IMR-90 (cell line): Measurements from ENCODE around the gene TDP2. TPM values are rescaled to one million over a fixed set of nuclear protein-coding genes. Genes with fewer than 3 reads are reported as not detected.
"Not testable (repeated sequence)": the region's sequence is repeated elsewhere in the genome, so short reads cannot be mapped to it uniquely, and the experiment has no call there.

Experiments used
- ATAC-seq: fragments of 200-7000 bp; cut with Tn5 transposase; 2 replicates; pipeline ENCODE4 v1.9.1; 2020; ENCODE audit warnings: low read depth, mild to moderate bottlenecking, moderate library complexity
- BruUV-seq: library from RNA; stranded (reverse); fragments of 400-500 nt; replicated peaks from 2 replicates; lab custom pipeline; 2021; lab: Mats Ljungman, UMichigan
- CTCF ChIA-PET: fragments of 300-600 bp; formaldehyde crosslinking; extraction: SDS; loops from one replicate; lab custom pipeline; 2021; ENCODE audit warnings: antibody characterized with exemption; lab: Yijun Ruan, JAX
- POLR2A ChIA-PET: fragments of 300-600 bp; sonication (Branson Sonifier 250); formaldehyde crosslinking; loops from one replicate; lab custom pipeline; 2022; ENCODE audit warnings: antibody characterized with exemption; ENCODE audit not compliant: unreplicated experiment; lab: Charles Lee
- DNase-seq: peaks from one replicate; pipeline ENCODE4 v3.0.0; 2013
- H2AFZ ChIP-seq: replicated peaks from 2 replicates; pipeline ENCODE3; 2013; ENCODE audit warnings: low read length, mild to moderate bottlenecking; ENCODE audit not compliant: poor library complexity
- H2AK5ac ChIP-seq: 2 replicates; pipeline ENCODE4 v1.6.1; 2013; ENCODE audit warnings: low read depth, low read length, inconsistent platforms
- H2AK9ac ChIP-seq: replicated peaks from 2 replicates; pipeline ENCODE3; 2013; ENCODE audit warnings: mild to moderate bottlenecking, low read depth, low read length, moderate library complexity; ENCODE audit not compliant: poor library complexity
- H2BK120ac ChIP-seq: 2 replicates; pipeline ENCODE4 v1.6.1; 2013; ENCODE audit warnings: low read depth, low read length, inconsistent platforms
- H2BK15ac ChIP-seq: 3 replicates; pipeline ENCODE4 v1.6.1; 2013; ENCODE audit warnings: low read depth, low read length, inconsistent platforms
- H2BK20ac ChIP-seq: 2 replicates; pipeline ENCODE4 v1.6.1; 2013; ENCODE audit warnings: low read depth, mild to moderate bottlenecking, inconsistent platforms, low read length, moderate library complexity
- H2BK5ac ChIP-seq: 2 replicates; pipeline ENCODE4 v1.6.1; 2013; ENCODE audit warnings: mild to moderate bottlenecking, low read depth, low read length, inconsistent platforms; ENCODE audit not compliant: poor library complexity, severe bottlenecking
- H3K14ac ChIP-seq: replicated peaks from 2 replicates; pipeline ENCODE4 v1.6.1; 2013; ENCODE audit warnings: low read depth, low read length, inconsistent platforms
- H3K18ac ChIP-seq: 2 replicates; pipeline ENCODE4 v1.6.1; 2013; ENCODE audit warnings: low read depth, low read length, control low read depth
- H3K23ac ChIP-seq: 2 replicates; pipeline ENCODE4 v1.6.1; 2013; ENCODE audit warnings: low read depth, low read length, inconsistent platforms
- H3K27ac ChIP-seq: 2 replicates; pipeline ENCODE4 v1.5.1; 2013; ENCODE audit warnings: mild to moderate bottlenecking, control low read depth, low read length; ENCODE audit not compliant: insufficient read depth
- H3K27me3 ChIP-seq: 2 replicates; pipeline ENCODE4 v1.6.1; 2013; ENCODE audit warnings: low read length; ENCODE audit not compliant: control insufficient read depth, insufficient read depth
- H3K36me3 ChIP-seq: 2 replicates; pipeline ENCODE4 v1.6.1; 2013; ENCODE audit warnings: low read length, mixed read lengths; ENCODE audit not compliant: control insufficient read depth, insufficient read depth
- H3K4ac ChIP-seq: 2 replicates; pipeline ENCODE4 v1.6.1; 2013; ENCODE audit warnings: low read depth, low read length, inconsistent platforms
- H3K4me1 ChIP-seq: 2 replicates; pipeline ENCODE4 v1.6.1; 2013; ENCODE audit warnings: low read length, mixed read lengths; ENCODE audit not compliant: control insufficient read depth, insufficient read depth
- H3K4me2 ChIP-seq: 2 replicates; pipeline ENCODE4 v1.6.1; 2013; ENCODE audit warnings: low read depth, mild to moderate bottlenecking, control low read depth, low read length, moderate library complexity
- H3K4me3 ChIP-seq: 2 replicates; pipeline ENCODE4 v1.5.1; 2013; ENCODE audit warnings: low read depth, mild to moderate bottlenecking, control low read depth, low read length, moderate library complexity; ENCODE audit not compliant: insufficient read depth
- H3K56ac ChIP-seq: 2 replicates; pipeline ENCODE4 v1.6.1; 2013; ENCODE audit warnings: low read length, inconsistent platforms; ENCODE audit not compliant: insufficient read depth; ENCODE audit errors: extremely low read depth
- H3K79me1 ChIP-seq, 2 experiments: 2 replicates each; pipeline ENCODE4 v1.6.1; 2013; ENCODE audit warnings: low read length in 2 of 2, inconsistent platforms in 1 of 2, low read depth in 1 of 2
- H3K9ac ChIP-seq: 2 replicates; pipeline ENCODE4 v1.6.1; 2013; ENCODE audit warnings: low read depth, low read length, control low read depth
- H3K9me1 ChIP-seq: 2 replicates; pipeline ENCODE4 v1.6.1; 2013; ENCODE audit warnings: low read length, inconsistent platforms; ENCODE audit not compliant: insufficient read depth
- H3K9me3 ChIP-seq: 2 replicates; pipeline ENCODE4 v1.6.1; 2013; ENCODE audit warnings: low read length; ENCODE audit not compliant: control insufficient read depth, insufficient read depth
- H4K20me1 ChIP-seq: 2 replicates; pipeline ENCODE4 v1.6.1; 2013; ENCODE audit warnings: low read length, inconsistent platforms; ENCODE audit not compliant: insufficient read depth
- H4K5ac ChIP-seq: 2 replicates; pipeline ENCODE4 v1.6.1; 2013; ENCODE audit warnings: mild to moderate bottlenecking, low read depth, low read length, control low read depth
- H4K8ac ChIP-seq, 2 experiments: 2 replicates each; pipeline ENCODE4 v1.6.1; 2013; ENCODE audit warnings: low read depth in 2 of 2, low read length in 2 of 2, control low read depth in 1 of 2, inconsistent platforms in 1 of 2
- H4K91ac ChIP-seq: 2 replicates; pipeline ENCODE4 v1.6.1; 2013; ENCODE audit warnings: low read depth, low read length, inconsistent platforms; ENCODE audit not compliant: insufficient read depth
- CTCF ChIP-seq: conservative IDR thresholded peaks from 2 replicates; pipeline ENCODE4 v1.5.1; 2012; ENCODE audit warnings: mild to moderate bottlenecking, low read depth, low read length, improper control_type of control experiment
- WGBS, 2 experiments: methylation state at CpG; one replicate each; pipeline versions ENCODE4 v1.1.5 to v1.1.7; 2013; ENCODE audit warnings: missing lambda C conversion rate in 2 of 2; ENCODE audit not compliant: insufficient read length in 1 of 2; ENCODE audit errors: extremely low coverage in 2 of 2; 5-methylcytosine and 5-hydroxymethylcytosine counted together
- dilution Hi-C: fragments of 300-500 bp; cut with HindIII; formaldehyde crosslinking; loops from one replicate; pipeline ENCODE4 v1.14.3; 2018; ENCODE audit warnings: low sequenced_read_pairs; ENCODE audit not compliant: unreplicated experiment
- in situ Hi-C: fragments of 300-500 bp; cut with MboI; formaldehyde crosslinking; loops from 3 replicates; pipeline ENCODE4 v1.14.3; 2019; ENCODE audit warnings: low sequenced_read_pairs, inconsistent platforms, mixed read lengths
- intact Hi-C: fragments of 100-400 bp; cut with micrococcal nuclease; formaldehyde crosslinking; loops from 2 replicates; pipeline ENCODE4 v1.10.0; 2022
- polyA plus RNA-seq, 3 experiments: library from polyadenylated mRNA; depleted of rRNA; stranded (reverse); fragments of >200 nt; gene quantifications; 2 replicates each; pipeline ENCODE4 v1.2.3, GENCODE V29; 2012; ENCODE audit warnings: low replicate concordance in 1 of 3
- total RNA-seq: library from RNA; depleted of rRNA; stranded (reverse); fragments of >200 nt; gene quantifications from 2 replicates; pipeline ENCODE4 v1.2.3, GENCODE V29; 2012

TDP2 gene
- total and polyA plus RNA-seq, 2 of the 4 experiments (the other 2 are of a cell fraction), result 13.6 to 22.8 TPM

DNA sequence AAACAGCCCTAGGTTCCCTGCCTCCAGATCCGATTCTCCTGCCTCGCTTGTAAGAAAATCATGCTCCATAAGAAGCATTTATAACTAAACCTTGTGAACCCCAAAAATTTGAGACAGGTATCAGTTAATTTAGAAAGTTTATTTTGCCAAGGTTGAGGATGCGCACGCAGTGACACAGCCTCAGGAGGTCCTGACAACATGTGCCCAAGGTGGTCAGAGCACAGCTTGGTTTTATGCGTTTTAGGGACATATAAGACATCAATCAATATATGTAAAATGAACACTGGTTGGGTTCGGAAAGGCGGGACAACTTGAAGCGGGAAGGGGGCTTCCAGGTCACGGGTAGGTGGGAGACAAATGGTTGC, 2.3 kb upstream of the TDP2 start:
- H2AFZ ChIP-seq, result no peak overlapping the region
- no TSS peak for BruUV-seq
- no peak overlapping the region for H4K91ac ChIP-seq
- no peak overlapping the region for H4K5ac ChIP-seq
- no peak overlapping the region for H2AK5ac ChIP-seq
- no peak overlapping the region for H2AK9ac ChIP-seq
- H3K27me3 ChIP-seq, result no peaks in the 10 kb centered on the region
- dilution Hi-C loops, result no loop called here
- no peak overlapping the region for H3K18ac ChIP-seq
- no peak overlapping the region for H3K4me3 ChIP-seq
- H3K4me2 ChIP-seq, result no peak overlapping the region
- no peak overlapping the region for H3K56ac ChIP-seq
- no peaks in the 10 kb centered on the region; the same call in 1 of the 2 replicates for H3K36me3 ChIP-seq
- H3K23ac ChIP-seq, result no peak overlapping the region
- intact Hi-C loops, result no loop called here
- no peak overlapping the region for H3K4ac ChIP-seq
- H3K79me1 ChIP-seq, result peaks cover 11 to 38% of the 10 kb centered on the region in 2 experiments; a peak in 3 of 4 replicates
- no peaks in the 10 kb centered on the region for H4K20me1 ChIP-seq
- no peak overlapping the region for H2BK20ac ChIP-seq
- no peaks in the 10 kb centered on the region; the same call in 1 of the 2 replicates for H3K9me1 ChIP-seq
- no peak for ATAC-seq
- no peak for TF ChIP-seq CTCF
- no peak overlapping the region for H3K9ac ChIP-seq
- no peak overlapping the region for H2BK15ac ChIP-seq
- ChIA-PET CTCF (no interaction called here), POLR2A (interaction anchor here (0.6 kb wide), 1 partner anchor 131 kb away, joined by 3 read pairs; no protein-coding TSS in a partner anchor)
- H2BK5ac ChIP-seq, result no peak overlapping the region
- WGBS, 2 experiments, result 100% methylated on average over 1 of the region's 9 CpGs; no CpG with 5 or more reads in 1 of the 2 experiments
- H3K4me1 ChIP-seq, result peaks cover 2% of the 10 kb centered on the region; the same call in 1 of the 2 replicates
- H3K27ac ChIP-seq, result no peak overlapping the region
- no peak for DNase-seq
- no peak overlapping the region for H2BK120ac ChIP-seq
- no peak overlapping the region for H4K8ac ChIP-seq
- H3K14ac ChIP-seq, result no peak overlapping the region
- peaks cover 6% of the 10 kb centered on the region for H3K9me3 ChIP-seq
- in situ Hi-C loops, result no loop called here

DNA sequence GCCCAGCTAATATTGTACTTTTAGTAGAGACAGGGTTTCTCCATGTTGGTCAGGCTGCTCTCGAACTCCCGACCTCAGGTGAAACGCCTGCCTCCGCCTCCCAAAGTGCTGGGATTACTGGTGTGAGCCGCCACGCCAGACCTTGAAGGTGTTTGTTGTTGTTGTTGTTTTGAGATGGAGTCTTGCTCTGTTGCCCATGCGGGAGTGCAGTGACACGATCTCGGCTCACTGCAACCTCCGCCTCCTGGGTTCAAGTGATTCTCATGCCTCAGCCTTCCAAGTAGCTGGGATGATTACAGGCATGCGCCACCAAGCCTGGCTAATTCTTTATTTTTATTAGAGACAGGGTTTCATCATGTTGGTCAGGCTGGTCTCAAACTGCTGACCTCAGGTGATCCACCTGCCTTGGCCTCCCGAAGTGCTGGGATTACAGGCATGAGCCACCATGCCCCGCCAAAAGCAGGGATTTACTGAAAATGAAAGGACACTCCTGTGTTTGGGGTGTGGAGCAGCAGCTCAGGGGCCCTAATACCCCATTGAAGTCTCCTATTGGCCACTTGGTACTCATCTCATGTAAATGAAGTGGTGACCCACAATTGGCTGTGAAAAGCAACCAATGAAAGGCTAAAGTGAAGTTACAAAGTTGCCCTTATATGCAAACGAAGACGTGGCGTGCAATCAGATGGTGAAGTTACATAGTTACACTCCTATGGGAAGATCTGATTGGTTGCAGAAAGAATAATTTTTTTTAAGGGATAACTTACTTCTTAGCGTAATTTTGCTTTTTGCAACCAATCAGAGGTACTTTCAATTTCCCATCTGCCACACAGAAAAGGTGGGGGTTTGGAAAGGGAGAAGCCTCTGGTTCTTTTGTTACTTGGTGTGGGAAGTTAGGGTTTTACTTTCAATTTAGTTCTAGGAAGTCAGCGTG, 1.6 kb upstream of the TDP2 start:
- ChIA-PET POLR2A (interaction anchor here (0.6 kb wide), 1 partner anchor 130 kb away, joined by 3 read pairs; no protein-coding TSS in a partner anchor), CTCF (interaction anchor here (1.0 kb wide), 1 partner anchor 122 kb away, joined by 3 read pairs; no protein-coding TSS in a partner anchor)
- WGBS, 2 experiments, result 60% methylated on average over 2 of the region's 18 CpGs; no CpG with 5 or more reads in 1 of the 2 experiments
- H3K27me3 ChIP-seq, H3K14ac ChIP-seq, H3K18ac ChIP-seq, H4K20me1 ChIP-seq, intact Hi-C loops, H2AK9ac ChIP-seq, H2BK20ac ChIP-seq, H2BK120ac ChIP-seq, H3K23ac ChIP-seq, H3K9ac ChIP-seq, H2BK5ac ChIP-seq, H3K9me3 ChIP-seq, H3K4ac ChIP-seq, H2BK15ac ChIP-seq, H3K36me3 ChIP-seq, dilution Hi-C loops, H2AFZ ChIP-seq, ATAC-seq, H3K4me2 ChIP-seq, H3K56ac ChIP-seq, H3K4me3 ChIP-seq, H4K8ac ChIP-seq, H3K9me1 ChIP-seq, H3K27ac ChIP-seq, H4K5ac ChIP-seq, DNase-seq, in situ Hi-C loops, H4K91ac ChIP-seq, H2AK5ac ChIP-seq, H3K4me1 ChIP-seq, BruUV-seq: not testable (repeated sequence)
- H3K79me1 ChIP-seq, result peaks cover 11 to 40% of the 10 kb centered on the region in 2 experiments; a peak in 3 of 4 replicates
